ENCODE measurements around the gene DOCK8.

The DOCK8 gene

DNA sequence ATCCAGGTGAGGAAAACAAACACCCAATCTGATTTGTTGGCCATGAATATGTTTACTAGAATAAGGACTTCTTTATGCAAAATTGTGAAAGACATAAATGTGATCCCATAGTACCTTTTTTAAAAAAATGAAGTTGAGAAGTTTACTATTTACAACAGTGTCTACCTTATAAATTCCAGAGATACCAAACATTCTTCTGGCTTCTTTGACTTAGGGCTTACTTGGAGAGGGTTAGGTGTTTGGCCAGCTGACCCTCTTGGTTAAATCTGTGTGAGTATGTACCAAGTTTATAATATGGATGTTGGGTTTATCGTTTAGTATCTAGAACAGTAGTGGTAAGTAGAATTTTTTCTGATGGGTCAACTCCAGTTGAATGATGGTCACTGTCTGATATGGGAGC is 212.3 kb downstream of the DOCK8 start:
- Histone ChIP-seq H3K36me3 (ENCODE audit: control insufficient read depth, insufficient read depth, low read length) (peaks cover 18% of the 10 kb centered on the region), H3K27me3 (replicated peaks; ENCODE audit: control insufficient read depth, insufficient read depth, low read length) (no peaks in the 10 kb centered on the region), H3K4me3 (replicated peaks; ENCODE audit: low read depth, low read length) (no peak overlapping the region)
- no peak for DNase-seq (ENCODE audit: extremely low read depth, insufficient read length)
- TF ChIP-seq, protein P1, sequence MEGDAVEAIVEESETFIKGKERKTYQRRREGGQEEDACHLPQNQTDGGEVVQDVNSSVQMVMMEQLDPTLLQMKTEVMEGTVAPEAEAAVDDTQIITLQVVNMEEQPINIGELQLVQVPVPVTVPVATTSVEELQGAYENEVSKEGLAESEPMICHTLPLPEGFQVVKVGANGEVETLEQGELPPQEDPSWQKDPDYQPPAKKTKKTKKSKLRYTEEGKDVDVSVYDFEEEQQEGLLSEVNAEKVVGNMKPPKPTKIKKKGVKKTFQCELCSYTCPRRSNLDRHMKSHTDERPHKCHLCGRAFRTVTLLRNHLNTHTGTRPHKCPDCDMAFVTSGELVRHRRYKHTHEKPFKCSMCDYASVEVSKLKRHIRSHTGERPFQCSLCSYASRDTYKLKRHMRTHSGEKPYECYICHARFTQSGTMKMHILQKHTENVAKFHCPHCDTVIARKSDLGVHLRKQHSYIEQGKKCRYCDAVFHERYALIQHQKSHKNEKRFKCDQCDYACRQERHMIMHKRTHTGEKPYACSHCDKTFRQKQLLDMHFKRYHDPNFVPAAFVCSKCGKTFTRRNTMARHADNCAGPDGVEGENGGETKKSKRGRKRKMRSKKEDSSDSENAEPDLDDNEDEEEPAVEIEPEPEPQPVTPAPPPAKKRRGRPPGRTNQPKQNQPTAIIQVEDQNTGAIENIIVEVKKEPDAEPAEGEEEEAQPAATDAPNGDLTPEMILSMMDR (IDR thresholded peaks at IDR 0.05; ENCODE audit: insufficient read depth, low read length, poor library complexity, severe bottlenecking) = no peak

DNA sequence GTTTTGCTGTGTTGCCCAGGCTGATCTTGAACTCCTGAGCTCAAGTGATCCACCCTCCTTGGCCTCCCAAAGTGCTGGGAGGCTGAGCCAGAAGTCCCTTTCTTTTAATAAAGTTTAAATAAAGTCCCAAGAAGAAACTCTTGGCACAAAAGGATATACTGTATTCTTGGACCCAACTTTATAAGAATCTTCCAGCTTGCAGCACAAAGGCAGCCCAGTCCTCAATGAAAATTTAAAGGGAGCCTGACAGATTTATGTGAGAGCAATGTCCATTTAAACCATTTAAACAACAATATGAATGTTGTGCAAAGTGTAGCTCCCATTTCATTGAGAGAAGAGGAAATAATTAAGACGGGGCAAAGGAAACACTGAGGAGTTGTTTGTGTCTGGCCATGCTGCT is 217.0 kb downstream of the DOCK8 start:
- TF ChIP-seq, protein P1 (IDR thresholded peaks at IDR 0.05; ENCODE audit: insufficient read depth, low read length, poor library complexity, severe bottlenecking) = no peak
- no peak for DNase-seq (ENCODE audit: extremely low read depth, insufficient read length)
- Histone ChIP-seq H3K36me3 (ENCODE audit: control insufficient read depth, insufficient read depth, low read length) (peaks cover 28% of the 10 kb centered on the region), H3K4me3 (replicated peaks; ENCODE audit: low read depth, low read length) (no peak overlapping the region), H3K27me3 (replicated peaks; ENCODE audit: control insufficient read depth, insufficient read depth, low read length) (no peaks in the 10 kb centered on the region)

DNA sequence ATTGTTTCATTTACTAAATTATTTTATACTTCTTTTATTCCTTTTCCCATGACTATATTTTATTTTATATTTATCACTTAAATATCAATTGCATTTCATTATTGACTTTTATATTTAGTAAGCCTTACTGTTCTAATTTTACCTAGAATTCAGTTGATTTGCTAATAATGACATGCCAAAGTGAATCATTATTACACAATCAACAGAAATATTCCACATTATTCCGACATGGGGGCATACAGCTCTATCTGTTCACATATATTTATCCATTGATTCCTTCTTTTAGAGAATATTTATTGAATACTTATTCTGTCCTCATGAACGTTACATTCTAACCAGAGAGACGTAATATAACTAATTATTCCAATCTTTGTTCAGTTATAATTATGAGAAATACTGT is 221.8 kb downstream of the DOCK8 start:
- H3K27me3 ChIP-seq (replicated peaks; ENCODE audit: control insufficient read depth, insufficient read depth, low read length) = no peaks in the 10 kb centered on the region
- H3K36me3 ChIP-seq (ENCODE audit: control insufficient read depth, insufficient read depth, low read length) = peaks cover 45% of the 10 kb centered on the region
- H3K4me3 ChIP-seq (replicated peaks; ENCODE audit: low read depth, low read length) = no peak overlapping the region
- DNase-seq (ENCODE audit: extremely low read depth, insufficient read length) = no peak
- TF ChIP-seq, protein P1 (IDR thresholded peaks at IDR 0.05; ENCODE audit: insufficient read depth, low read length, poor library complexity, severe bottlenecking) = no peak

DNA sequence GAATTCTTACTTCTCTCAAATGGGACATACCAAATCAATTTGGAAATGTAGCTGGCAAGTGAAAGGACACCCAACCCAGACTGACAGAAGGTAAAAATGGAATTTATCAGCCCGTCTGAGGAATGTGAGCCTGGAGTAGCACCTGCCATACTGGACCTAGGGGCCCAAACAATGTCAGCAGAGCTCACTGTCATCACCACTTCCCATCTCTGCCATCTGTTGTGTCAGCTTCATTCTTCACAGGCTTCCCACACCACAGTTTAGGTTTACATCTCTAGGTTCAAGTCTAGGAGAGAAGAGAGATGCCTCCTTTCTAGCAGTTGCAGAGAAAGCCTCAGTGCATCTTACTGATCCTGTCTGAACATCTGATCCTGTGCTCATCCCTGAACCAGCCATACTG is 222.4 kb downstream of the DOCK8 start:
- peaks cover 47% of the 10 kb centered on the region for H3K36me3 ChIP-seq (ENCODE audit: control insufficient read depth, insufficient read depth, low read length)
- DNase-seq (ENCODE audit: extremely low read depth, insufficient read length) = no peak
- TF ChIP-seq, protein P1 (IDR thresholded peaks at IDR 0.05; ENCODE audit: insufficient read depth, low read length, poor library complexity, severe bottlenecking) = no peak
- H3K4me3 ChIP-seq (replicated peaks; ENCODE audit: low read depth, low read length) = no peak overlapping the region
- H3K27me3 ChIP-seq (replicated peaks; ENCODE audit: control insufficient read depth, insufficient read depth, low read length) = no peaks in the 10 kb centered on the region

DNA sequence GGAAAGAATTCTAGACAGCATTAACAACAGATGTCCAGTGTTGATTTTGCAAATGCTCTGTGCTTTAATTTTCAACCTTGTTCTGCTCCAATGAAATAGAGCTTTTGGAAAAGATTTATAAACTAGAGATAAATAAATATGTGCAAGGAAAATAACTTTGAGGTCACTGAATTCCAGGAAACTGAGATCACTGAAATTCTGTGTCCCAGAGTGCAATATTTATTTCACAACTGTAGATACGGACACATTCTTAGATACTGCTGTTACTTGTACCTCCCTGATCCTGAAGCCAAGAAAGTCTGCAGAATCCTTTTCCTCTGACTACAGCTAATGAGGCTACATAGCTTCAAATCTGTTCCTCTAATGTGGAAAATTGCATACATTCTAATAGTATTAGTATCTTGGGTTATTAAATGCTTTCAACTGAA is 222.9 kb downstream of the DOCK8 start:
- H3K27me3 ChIP-seq (replicated peaks; ENCODE audit: control insufficient read depth, insufficient read depth, low read length) = no peaks in the 10 kb centered on the region
- TF ChIP-seq, protein P1 (IDR thresholded peaks at IDR 0.05; ENCODE audit: insufficient read depth, low read length, poor library complexity, severe bottlenecking) = no peak
- H3K4me3 ChIP-seq (replicated peaks; ENCODE audit: low read depth, low read length) = no peak overlapping the region
- H3K36me3 ChIP-seq (ENCODE audit: control insufficient read depth, insufficient read depth, low read length) = peaks cover 50% of the 10 kb centered on the region
- DNase-seq (ENCODE audit: extremely low read depth, insufficient read length) = no peak

DNA sequence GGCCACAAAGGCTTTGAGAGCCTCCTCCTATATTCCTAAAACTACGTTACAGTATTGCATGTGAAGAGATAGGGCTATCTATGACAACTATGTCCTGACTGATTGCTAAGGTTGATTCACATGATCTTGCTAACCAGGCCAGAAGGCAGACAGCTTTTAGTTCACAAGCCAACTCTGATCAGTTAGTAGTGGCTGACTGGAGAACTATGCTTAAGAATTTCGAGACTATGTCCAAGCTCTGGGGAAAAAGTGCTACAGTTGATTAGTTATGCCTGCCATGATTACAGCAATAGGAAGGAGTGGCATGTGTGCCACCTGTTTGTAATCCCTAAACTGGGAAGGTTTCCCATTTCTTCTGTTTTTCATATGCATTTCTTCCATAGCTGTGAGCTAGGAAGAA is 223.4 kb downstream of the DOCK8 start:
- no peak overlapping the region for H3K4me3 ChIP-seq (replicated peaks; ENCODE audit: low read depth, low read length)
- peaks cover 51% of the 10 kb centered on the region for H3K36me3 ChIP-seq (ENCODE audit: control insufficient read depth, insufficient read depth, low read length)
- DNase-seq (ENCODE audit: extremely low read depth, insufficient read length) = no peak
- TF ChIP-seq, protein P1 (IDR thresholded peaks at IDR 0.05; ENCODE audit: insufficient read depth, low read length, poor library complexity, severe bottlenecking) = no peak
- H3K27me3 ChIP-seq (replicated peaks; ENCODE audit: control insufficient read depth, insufficient read depth, low read length) = no peaks in the 10 kb centered on the region

Measured in GM06990 (cell line).